Stimulated activated CD8-positive, alpha-beta memory T cell treated with anti-CD3 and anti-CD28 coated beads, Interleukin-2, amount 100 ng/mL, for 1 hour (primary cell): Measurements from ENCODE around the gene ITPRIP.

Experiments used
- DNase-seq, 2 donors: peaks; one replicate each; pipeline ENCODE4 v3.0.0-alpha.2; 2020; ENCODE audit warnings: low read depth in 2 of 2

ITPRIP gene

GRCh38 chr10:104342941-104343411 is 4.7 kb upstream of the ITPRIP start:
- no peak for DNase-seq

- no peak for DNase-seq
Measured at GRCh38 chr10:104340641-104341040, 2.4 kb upstream of the ITPRIP start.

- DNase-seq: no peak
Measured at GRCh38 chr10:104340111-104340526, 1.9 kb upstream of the ITPRIP start.

GRCh38 chr10:104339469-104340110 is 1.3 kb upstream of the ITPRIP start:
- DNase-seq: no peak

- DNase-seq: no peak
Measured at GRCh38 chr10:104337521-104337984, 712 bp downstream of the ITPRIP start.

- DNase-seq: no peak
Measured at GRCh38 chr10:104336821-104337467, 1.3 kb downstream of the ITPRIP start.

- DNase-seq: no peak
Measured at GRCh38 chr10:104334965-104335650, 3.2 kb downstream of the ITPRIP start.

GRCh38 chr10:104334561-104334960 is 3.7 kb downstream of the ITPRIP start:
- no peak for DNase-seq

GRCh38 chr10:104333728-104334373 is 4.4 kb downstream of the ITPRIP start:
- no peak for DNase-seq

- DNase-seq: peak; percentile 49 to 62
Measured at GRCh38 chr10:104333032-104333727, 5.1 kb downstream of the ITPRIP start.

- no peak for DNase-seq
Measured at GRCh38 chr10:104332243-104333031, 5.8 kb downstream of the ITPRIP start.

- DNase-seq: no peak
Measured at GRCh38 chr10:104331208-104331838, 6.9 kb downstream of the ITPRIP start.

- no peak for DNase-seq
Measured at GRCh38 chr10:104330168-104331110, 7.8 kb downstream of the ITPRIP start.

GRCh38 chr10:104329735-104330134 is 8.5 kb downstream of the ITPRIP start:
- no peak for DNase-seq

GRCh38 chr10:104328896-104329710 is 9.2 kb downstream of the ITPRIP start:
- DNase-seq: peak; percentile 42 to 47

GRCh38 chr10:104328646-104328895 is 9.7 kb downstream of the ITPRIP start:
- no peak for DNase-seq

- DNase-seq: no peak
Measured at GRCh38 chr10:104327745-104328645, 10.3 kb downstream of the ITPRIP start.
